WTC11 (cell line): Measurements from ENCODE around the gene IGF2BP1.

Experiments used
- CREB1 ChIP-seq: sonication (generic); formaldehyde crosslinking; IDR thresholded peaks from 2 replicates; pipeline ENCODE4 v1.8.0; 2023; ENCODE audit warnings: mild to moderate bottlenecking, missing genetic modification reagents
- FOXP1 ChIP-seq: sonication (generic); formaldehyde crosslinking; IDR thresholded peaks from 2 replicates; pipeline ENCODE4 v1.8.0; 2022; ENCODE audit warnings: missing genetic modification reagents, mild to moderate bottlenecking, moderate library complexity, borderline replicate concordance

DNA sequence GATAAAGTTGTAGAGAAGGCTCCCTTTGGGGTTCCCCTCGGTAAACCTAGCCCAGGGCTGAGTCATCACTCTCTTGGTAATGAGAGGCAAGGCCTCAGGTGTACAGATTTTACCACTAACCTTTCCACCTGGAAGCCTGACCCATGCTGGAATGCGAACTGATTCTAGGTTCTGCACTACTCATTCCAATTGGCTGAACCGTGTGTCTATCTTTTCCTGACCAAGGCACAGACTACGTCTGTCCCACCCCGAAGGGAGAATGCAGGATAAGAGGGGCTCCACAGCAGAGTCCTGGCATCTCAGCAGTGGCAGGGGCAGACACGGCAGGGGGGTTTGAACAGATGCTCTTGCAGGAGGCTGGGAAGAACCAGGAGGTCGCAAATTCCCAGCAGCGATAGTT lies 70.0 kb downstream of the IGF2BP1 start:
- no peak for TF ChIP-seq FOXP1 (CRISPR knock-in tag)
- no peak for TF ChIP-seq CREB1 (CRISPR knock-in tag)
